ENCODE results near the gene RFX4. TPM values are rescaled to one million over a fixed set of nuclear protein-coding genes. Genes with fewer than 3 reads are reported as not detected.

RFX4 gene
- total and polyA plus RNA-seq, 10 of the 15 experiments (the other 5 are each of a cell fraction or from before 2014, with no cell fraction given): 0.02 to 0.23 TPM; not detected in 8

GRCh38 chr12:106759526-106760183 lies 176.9 kb downstream of the RFX4 start:
- in situ Hi-C loops (cut with MboI): no loop called here
- no peaks in the 10 kb centered on the region for H3K79me2 ChIP-seq (ENCODE audit: control insufficient read depth, insufficient read depth, low read length)
- BruUV-seq (replicated peaks): TSS peak; percentile 88
- TF ChIP-seq KDM1A (IDR thresholded peaks at IDR 0.05; ENCODE audit: borderline replicate concordance): no peak
- no peak for TF ChIP-seq ZNF217 (IDR thresholded peaks at IDR 0.05)
- no peak for TF ChIP-seq ZZZ3 (IDR thresholded peaks at IDR 0.05; ENCODE audit: control insufficient read depth, insufficient read length, low read depth)
- TF ChIP-seq CREB1 (IDR thresholded peaks at IDR 0.05; ENCODE audit: low read depth): no peak
- 0 out of 2 replicates have a peak, but pooled peaks have one; percentile 13 for TF ChIP-seq IKZF1 (conservative IDR thresholded peaks at IDR 0.05)
- no peak for TF ChIP-seq POLR2A (IDR thresholded peaks at IDR 0.05; ENCODE audit: low read depth, low read length)
- peak overlapping the region; percentile 96 for H2AFZ ChIP-seq (ENCODE audit: control insufficient read depth, low read depth, low read length)
- DNase-seq (ENCODE audit: low read depth, low spot score) (no peak), FAIRE-seq (no peak), ATAC-seq (peak; percentile 48; the same call in 2 of the 3 replicates)
- ChIA-PET SMC1A (ENCODE audit: uncharacterized antibody, unreplicated experiment) (interaction anchor here (1.0 to 1.6 kb wide), 5 partner anchors 11 to 44 kb away, joined by 3 to 10 read pairs (median 4); no protein-coding TSS in a partner anchor), POLR2A (interaction anchor here (0.7 to 1.1 kb wide), 2 partner anchors 12 to 14 kb away, joined by 3 to 4 read pairs; no protein-coding TSS in a partner anchor), RAD21 (ENCODE audit: unreplicated experiment) (interaction anchor here (0.9 to 1.4 kb wide), 4 partner anchors 12 to 82 kb away, joined by 3 to 4 read pairs (median 3); no protein-coding TSS in a partner anchor), CTCF (interaction anchor here (0.6 to 1.5 kb wide), 4 partner anchors 13 to 159 kb away, joined by 3 to 6 read pairs (median 4); no protein-coding TSS in a partner anchor)
- H3K4me1 ChIP-seq (ENCODE audit: control insufficient read depth, insufficient read depth, low read length): peaks cover 37% of the 10 kb centered on the region
- no peaks in the 10 kb centered on the region for H4K20me1 ChIP-seq (ENCODE audit: control insufficient read depth, insufficient read depth)
- 83% methylated on average over 7 of the region's 7 CpGs for WGBS (ENCODE audit: insufficient coverage, insufficient replicate concordance, low lambda C conversion rate, missing lambda C conversion rate)
- H3K27ac ChIP-seq (ENCODE audit: control insufficient read depth, insufficient read depth): peak overlapping the region; percentile 97
- no peaks in the 10 kb centered on the region for H3K36me3 ChIP-seq (ENCODE audit: control insufficient read depth in 2 of 2, insufficient read depth in 2 of 2, low read length in 1 of 2)
- no peaks in the 10 kb centered on the region for H3K9me3 ChIP-seq (replicated peaks; ENCODE audit: control insufficient read depth, insufficient read depth, low read length)
- peak overlapping the region; percentile 80 for H3K9ac ChIP-seq (ENCODE audit: control insufficient read depth, insufficient read depth, low read length)
- intact Hi-C loops (cut with micrococcal nuclease; ENCODE audit: unreplicated experiment): no loop called here
- H3K27me3 ChIP-seq (replicated peaks in 1 of 2; ENCODE audit: control insufficient read depth in 2 of 2, insufficient read depth in 2 of 2, low read length in 1 of 2): no peaks in the 10 kb centered on the region
- peak overlapping the region; percentile 57 for H3K4me3 ChIP-seq
- peak overlapping the region; percentile 99 for H3K4me2 ChIP-seq (ENCODE audit: control insufficient read depth, insufficient read depth)

- FAIRE-seq (peak; percentile 93), ATAC-seq (peak; percentile 98), DNase-seq (ENCODE audit: low read depth, low spot score) (peak; percentile 65)
- in situ Hi-C loops (cut with MboI): no loop called here
- Histone ChIP-seq H4K20me1 (ENCODE audit: control insufficient read depth, insufficient read depth) (no peaks in the 10 kb centered on the region), H3K9ac (ENCODE audit: control insufficient read depth, insufficient read depth, low read length) (peak overlapping the region; percentile 80), H3K9me3 (replicated peaks; ENCODE audit: control insufficient read depth, insufficient read depth, low read length) (no peaks in the 10 kb centered on the region), H3K27ac (ENCODE audit: control insufficient read depth, insufficient read depth) (peak overlapping the region; percentile 97), H3K79me2 (ENCODE audit: control insufficient read depth, insufficient read depth, low read length) (no peaks in the 10 kb centered on the region), H3K36me3 (ENCODE audit: control insufficient read depth in 2 of 2, insufficient read depth in 2 of 2, low read length in 1 of 2) (no peaks in the 10 kb centered on the region), H3K27me3 (replicated peaks in 1 of 2; ENCODE audit: control insufficient read depth in 2 of 2, insufficient read depth in 2 of 2, low read length in 1 of 2) (no peaks in the 10 kb centered on the region), H3K4me2 (ENCODE audit: control insufficient read depth, insufficient read depth) (peak overlapping the region; percentile 99), H2AFZ (ENCODE audit: control insufficient read depth, low read depth, low read length) (peak overlapping the region; percentile 96), H3K4me3 (peak overlapping the region; percentile 57), H3K4me1 (ENCODE audit: control insufficient read depth, insufficient read depth, low read length) (peaks cover 37% of the 10 kb centered on the region)
- ChIA-PET POLR2A (interaction anchor here (0.7 to 1.1 kb wide), 2 partner anchors 12 to 13 kb away, joined by 3 to 4 read pairs; no protein-coding TSS in a partner anchor), CTCF (interaction anchor here (1.0 to 1.5 kb wide), 3 partner anchors 13 to 81 kb away, joined by 3 to 6 read pairs (median 4); no protein-coding TSS in a partner anchor), SMC1A (ENCODE audit: uncharacterized antibody, unreplicated experiment) (interaction anchor here (0.7 to 1.6 kb wide), 6 partner anchors 10 to 44 kb away, joined by 3 to 10 read pairs (median 4); no protein-coding TSS in a partner anchor), RAD21 (ENCODE audit: unreplicated experiment) (interaction anchor here (1.0 to 1.4 kb wide), 3 partner anchors 11 to 41 kb away, joined by 3 to 4 read pairs (median 3); no protein-coding TSS in a partner anchor)
- no TSS peak for BruUV-seq (replicated peaks)
- intact Hi-C loops (cut with micrococcal nuclease; ENCODE audit: unreplicated experiment): no loop called here
- WGBS (ENCODE audit: insufficient coverage, insufficient replicate concordance, low lambda C conversion rate, missing lambda C conversion rate): 0% methylated on average over 2 of the region's 2 CpGs
- TF ChIP-seq RAD51 (IDR thresholded peaks at IDR 0.05) (no peak), TCF3 (IDR thresholded peaks at IDR 0.05; ENCODE audit: borderline replicate concordance, insufficient read depth, low read depth, low read length) (peak; percentile 62; the same call in 1 of the 2 replicates), TCF12 (IDR thresholded peaks at IDR 0.05; ENCODE audit: low read depth, low read length) (0 out of 2 replicates have a peak, but pooled peaks have one; percentile 40), PKNOX1 (IDR thresholded peaks at IDR 0.05) (no peak), POU2F2 (IDR thresholded peaks at IDR 0.05; ENCODE audit: borderline replicate concordance, low read depth, low read length) (peak; percentile 87; the same call in 1 of the 3 replicates), NFXL1 (IDR thresholded peaks at IDR 0.05; ENCODE audit: borderline replicate concordance) (no peak), SP1 (IDR thresholded peaks at IDR 0.05; ENCODE audit: low read depth, low read length) (no peak), SPI1 (IDR thresholded peaks at IDR 0.05; ENCODE audit: borderline replicate concordance, insufficient read depth, low read depth, low read length) (peak; percentile 51; the same call in 1 of the 2 replicates), TAF1 (IDR thresholded peaks at IDR 0.05; ENCODE audit: borderline replicate concordance, low read depth, low read length) (peak; percentile 34; the same call in 1 of the 2 replicates), SIN3A (IDR thresholded peaks at IDR 0.05; ENCODE audit: low read depth, low read length) (no peak), SMAD5 (IDR thresholded peaks at IDR 0.05; ENCODE audit: low read depth) (no peak), POLR2AphosphoS5 (IDR thresholded peaks at IDR 0.05; ENCODE audit: low read length) (peak; percentile 70; the same call in 1 of the 2 replicates)
Measured at GRCh38 chr12:106760184-106760531, 177.4 kb downstream of the RFX4 start.

All from GM12878 (cell line).